ENCODE measurements around the gene ATRNL1. TPM values are rescaled to one million over a fixed set of nuclear protein-coding genes. Genes with fewer than 3 reads are reported as not detected.
"Not testable (repeated sequence)": the region's sequence is repeated elsewhere in the genome, so short reads cannot be mapped to it uniquely, and the experiment has no call there.

The ATRNL1 gene
- total RNA-seq, 1 donor from 2014 or later, result 856 TPM

- no peak for DNase-seq
These were observed 679.4 kb downstream of the ATRNL1 start for GRCh38 chr10:115772606-115773005.

- no peak for DNase-seq
These were observed 680.7 kb downstream of the ATRNL1 start for GRCh38 chr10:115773832-115774231.

GRCh38 chr10:115774721-115775120 lies 681.6 kb downstream of the ATRNL1 start:
- DNase-seq, result no peak

- DNase-seq, result no peak
These were observed 684.5 kb downstream of the ATRNL1 start for GRCh38 chr10:115777646-115778045.

GRCh38 chr10:115790220-115790619 lies 697.1 kb downstream of the ATRNL1 start:
- DNase-seq, result no peak

GRCh38 chr10:115795964-115796363 lies 702.8 kb downstream of the ATRNL1 start:
- no peak for DNase-seq

GRCh38 chr10:115801457-115801856 lies 708.3 kb downstream of the ATRNL1 start:
- DNase-seq, result no peak

- no peak for DNase-seq
These were observed 708.8 kb downstream of the ATRNL1 start for GRCh38 chr10:115801992-115802391.

GRCh38 chr10:115802911-115803310 lies 709.7 kb downstream of the ATRNL1 start:
- no peak for DNase-seq

GRCh38 chr10:115814542-115814941 lies 721.4 kb downstream of the ATRNL1 start:
- DNase-seq, result no peak

- no peak for DNase-seq
These were observed 724.8 kb downstream of the ATRNL1 start for GRCh38 chr10:115818012-115818411.

GRCh38 chr10:115826396-115826795 lies 733.2 kb downstream of the ATRNL1 start:
- no peak for DNase-seq

- no peak for DNase-seq
These were observed 734.3 kb downstream of the ATRNL1 start for GRCh38 chr10:115827231-115828009.

GRCh38 chr10:115828182-115828581 lies 735.0 kb downstream of the ATRNL1 start:
- not testable (repeated sequence) for DNase-seq

- DNase-seq, result no peak
These were observed 736.5 kb downstream of the ATRNL1 start for GRCh38 chr10:115829521-115830205.

GRCh38 chr10:115830265-115830970 lies 737.3 kb downstream of the ATRNL1 start:
- DNase-seq, result no peak

GRCh38 chr10:115831016-115831415 lies 737.9 kb downstream of the ATRNL1 start:
- no peak for DNase-seq

GRCh38 chr10:115833119-115833518 lies 740.0 kb downstream of the ATRNL1 start:
- DNase-seq, result no peak

- DNase-seq, result no peak
These were observed 751.4 kb downstream of the ATRNL1 start for GRCh38 chr10:115844591-115844990.

GRCh38 chr10:115845921-115846320 lies 752.8 kb downstream of the ATRNL1 start:
- DNase-seq, result no peak

- no peak for DNase-seq
These were observed 753.4 kb downstream of the ATRNL1 start for GRCh38 chr10:115846528-115846927.

GRCh38 chr10:115849197-115849596 lies 756.0 kb downstream of the ATRNL1 start:
- DNase-seq, result no peak

- no peak for DNase-seq
These were observed 757.5 kb downstream of the ATRNL1 start for GRCh38 chr10:115850666-115851065.
